HG03571 (cell line): ENCODE measurements around the gene C9orf50.
"Not testable (repeated sequence)": the region's sequence is repeated elsewhere in the genome, so short reads cannot be mapped to it uniquely, and the experiment has no call there.

ENCODE experiments used
- ATAC-seq: cut with Tn5 transposase; IDR thresholded peaks from one replicate; pipeline ENCODE4 v1.9.1; 2021; ENCODE audit not compliant: unreplicated experiment

Gene C9orf50

DNA sequence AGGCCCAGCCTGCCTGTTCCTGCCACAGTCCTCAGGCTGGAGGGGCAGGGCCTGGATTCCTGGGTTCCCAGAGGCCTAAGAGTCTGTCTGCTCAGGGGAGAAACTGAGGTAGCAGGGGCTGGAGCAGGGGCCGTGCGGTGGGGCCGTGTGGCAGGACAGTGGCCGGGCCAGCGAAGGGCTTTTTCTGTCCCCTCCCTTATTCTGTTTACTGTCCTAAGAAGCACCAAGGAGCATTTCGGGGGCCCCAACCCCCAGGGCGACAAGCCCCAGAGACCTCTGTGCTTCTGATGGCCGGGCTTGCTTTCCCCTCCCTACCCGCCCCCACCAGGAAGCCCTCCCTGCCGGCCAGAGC is 27.8 kb upstream of the C9orf50 start:
- ATAC-seq, result no peak

DNA sequence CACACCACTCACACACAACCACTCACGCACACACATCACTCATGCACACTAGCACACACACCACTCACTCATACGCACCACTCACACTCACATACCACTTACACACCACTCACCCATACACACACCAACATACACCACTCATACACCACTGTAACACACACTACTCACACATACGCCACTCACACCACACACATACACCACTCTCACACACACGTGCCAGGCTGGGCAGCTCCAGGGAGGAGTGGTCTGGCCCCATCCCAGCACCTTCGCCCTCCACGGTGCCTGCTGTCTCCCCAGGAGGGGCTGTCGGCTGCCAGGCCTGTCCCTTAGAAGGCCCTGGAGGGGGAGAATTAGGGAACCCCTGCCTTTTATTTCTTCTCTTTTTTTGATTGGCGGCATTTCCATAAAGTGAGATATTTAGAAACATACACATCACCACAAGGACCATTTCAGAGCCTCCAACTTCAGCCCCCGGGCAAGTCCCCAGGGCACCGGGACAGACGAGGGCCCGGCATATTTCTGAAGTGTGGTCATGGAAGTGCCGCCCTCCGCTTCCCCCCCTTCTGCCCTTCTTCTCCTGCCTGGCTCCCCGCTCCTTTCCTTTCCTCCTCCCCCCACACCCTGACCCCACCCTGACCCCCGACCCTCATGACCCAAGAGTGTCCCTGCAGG is 27.3 kb upstream of the C9orf50 start:
- no peak for ATAC-seq

DNA sequence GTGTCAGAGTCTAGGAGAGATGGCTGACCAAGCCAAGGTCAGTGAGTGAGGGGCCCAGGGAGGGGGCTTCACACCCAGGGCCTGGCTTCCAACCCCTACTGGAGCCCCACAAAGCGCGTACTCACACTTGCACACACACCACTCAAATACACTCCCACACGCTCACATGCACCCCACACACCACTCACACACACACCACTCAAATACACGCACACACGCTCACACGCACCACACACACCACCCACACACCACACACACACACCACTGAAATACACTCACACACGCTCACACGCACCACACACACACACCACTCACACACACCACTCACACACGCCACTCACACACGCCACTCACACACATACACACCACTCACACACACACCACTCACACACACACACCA is 26.7 kb upstream of the C9orf50 start:
- ATAC-seq, result no peak

DNA sequence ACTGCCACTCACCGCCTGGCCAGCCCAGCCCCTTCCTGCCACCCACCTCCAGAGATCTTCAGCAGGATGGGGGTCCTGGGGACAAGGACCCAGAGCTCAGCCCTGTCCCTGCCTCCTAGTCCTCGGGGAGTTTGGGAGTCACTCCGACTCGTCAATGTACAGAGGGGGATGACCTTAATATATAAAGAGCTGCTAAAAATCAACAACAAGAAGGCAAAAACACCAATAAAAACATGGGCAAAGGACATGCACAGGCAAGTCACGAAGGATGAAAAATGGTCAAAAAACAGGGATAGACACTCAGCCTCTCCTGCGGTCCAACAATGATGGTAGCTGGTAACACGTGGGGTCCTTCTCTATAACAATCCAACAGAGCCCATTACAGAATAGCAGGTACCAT is 25.8 kb upstream of the C9orf50 start:
- ATAC-seq, result no peak

DNA sequence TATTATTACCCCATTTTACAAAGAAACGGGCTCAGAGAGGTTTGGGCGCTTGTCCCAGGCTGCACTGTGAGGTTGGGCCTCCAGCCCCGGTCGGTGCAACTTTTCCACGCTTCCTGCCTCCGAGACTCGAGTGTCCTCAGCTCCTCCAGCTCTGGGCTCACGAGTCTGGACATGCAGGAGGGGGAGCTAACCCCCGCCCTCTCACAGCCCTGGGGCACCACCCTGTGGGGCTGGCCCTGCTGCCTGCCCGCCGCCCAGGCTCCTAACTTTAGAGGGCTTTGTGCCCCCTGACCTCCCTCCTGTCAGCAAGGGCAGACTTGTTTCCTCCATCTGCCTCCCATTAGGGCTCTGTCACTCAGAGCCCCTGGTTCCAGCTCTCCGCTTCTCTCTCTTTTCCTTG is 25.4 kb upstream of the C9orf50 start:
- no peak for ATAC-seq

DNA sequence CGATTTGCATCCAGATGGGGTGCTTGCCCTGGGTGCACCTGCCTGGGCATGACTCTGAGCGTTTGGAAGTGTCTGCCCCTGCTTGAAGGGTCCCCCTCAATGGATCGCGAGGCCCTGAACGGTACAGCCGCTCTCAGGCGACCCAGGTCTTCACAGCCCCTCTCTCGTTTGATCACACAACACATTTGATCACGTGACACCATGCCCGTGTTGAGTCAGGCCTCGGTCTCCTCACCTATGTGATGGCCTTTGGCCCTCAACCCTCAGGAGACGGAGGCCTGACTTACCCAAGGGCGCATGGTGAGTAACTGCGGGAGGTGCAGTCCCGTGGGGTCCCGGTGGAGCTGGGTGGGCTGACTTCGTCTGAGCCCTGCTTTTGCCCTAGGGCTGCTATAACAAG is 24.0 kb upstream of the C9orf50 start:
- ATAC-seq, result no peak

DNA sequence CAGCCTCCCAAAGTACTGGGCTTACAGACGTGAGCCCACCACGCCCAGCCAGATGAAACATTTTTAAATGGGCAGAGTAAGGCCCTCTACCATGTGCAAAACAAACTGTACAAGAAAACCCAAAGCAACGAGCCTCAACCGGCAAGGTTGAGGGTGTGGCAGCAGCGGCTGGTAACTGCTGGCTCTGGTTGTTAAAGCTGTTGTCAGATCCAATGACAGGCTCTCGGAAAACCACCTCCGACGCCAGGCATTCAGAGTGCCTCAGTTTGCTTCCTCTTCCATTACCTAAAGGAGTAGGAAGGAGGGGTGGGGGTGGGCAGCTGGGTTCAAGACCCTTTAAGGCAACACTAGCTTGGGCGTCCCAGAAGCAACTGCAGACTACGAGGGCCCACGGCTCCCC is 23.5 kb upstream of the C9orf50 start:
- no peak for ATAC-seq

DNA sequence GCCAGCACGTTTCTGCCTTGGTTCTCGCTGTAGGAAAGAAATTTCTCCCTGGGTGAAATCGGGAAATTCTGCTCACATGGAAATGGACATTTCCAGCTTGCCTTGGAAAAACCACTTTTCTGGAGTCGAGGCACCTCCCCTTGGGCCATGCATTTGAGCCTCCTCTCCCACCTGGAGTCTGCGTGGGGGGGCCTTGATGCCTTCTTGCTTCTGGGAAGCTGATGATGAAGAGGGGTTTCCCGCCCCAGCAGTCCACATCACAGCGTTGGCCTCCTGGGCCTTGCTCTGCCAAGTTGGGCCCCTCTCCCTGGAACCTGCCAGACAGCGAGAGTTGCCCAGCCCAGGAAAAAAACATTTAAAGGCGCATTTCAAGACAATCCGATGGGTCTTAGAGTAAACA is 22.8 kb upstream of the C9orf50 start:
- no peak for ATAC-seq

DNA sequence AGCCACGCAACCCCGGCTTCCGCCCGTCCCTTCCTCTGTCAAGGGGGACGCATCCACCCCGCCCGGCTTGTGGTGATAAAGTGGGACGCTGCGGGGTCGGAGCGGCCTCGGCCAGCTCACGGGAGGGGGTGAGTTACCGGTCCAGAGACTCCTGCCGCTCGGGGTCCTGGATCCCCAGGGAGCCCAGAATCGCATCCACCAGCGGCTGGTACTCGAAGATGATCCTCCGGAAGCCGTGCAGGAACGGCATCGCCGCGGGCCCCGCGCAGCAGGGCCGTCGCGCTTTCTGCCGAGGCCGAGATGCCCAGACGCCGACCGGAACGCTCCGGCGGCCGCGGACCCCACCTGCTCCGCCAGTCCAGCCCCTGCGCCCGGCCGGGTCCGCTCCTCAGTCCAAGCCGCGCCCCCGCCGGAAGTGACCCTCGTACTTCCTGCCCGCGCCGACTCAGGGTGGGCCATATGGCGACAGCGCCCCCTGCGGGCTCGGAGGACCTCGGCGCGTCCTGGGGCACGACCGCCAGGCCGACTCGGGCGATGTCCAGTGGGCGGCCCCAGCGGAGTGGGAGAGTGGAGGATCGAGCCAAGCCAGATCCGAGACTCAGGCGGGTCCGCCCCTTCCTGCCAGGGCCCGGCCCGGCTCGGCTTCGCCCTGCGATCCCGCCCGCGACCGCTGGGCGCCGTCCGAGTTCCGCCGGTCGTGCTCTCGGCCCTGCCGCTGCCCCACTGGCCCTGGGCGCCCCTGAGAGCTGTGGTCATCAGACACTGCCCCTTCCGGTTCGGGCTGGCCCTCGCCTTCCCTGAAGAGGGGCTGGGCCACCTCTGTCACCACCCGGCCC is 21.1 kb upstream of the C9orf50 start, which contains the start of gene ASB6:
Gene ASB6, minus strand, starts transcription at position 402 of the 836 bp plus-strand sequence. Its CDS starts 152 bp downstream, at position 250.
- ATAC-seq, result peak; percentile 71

DNA sequence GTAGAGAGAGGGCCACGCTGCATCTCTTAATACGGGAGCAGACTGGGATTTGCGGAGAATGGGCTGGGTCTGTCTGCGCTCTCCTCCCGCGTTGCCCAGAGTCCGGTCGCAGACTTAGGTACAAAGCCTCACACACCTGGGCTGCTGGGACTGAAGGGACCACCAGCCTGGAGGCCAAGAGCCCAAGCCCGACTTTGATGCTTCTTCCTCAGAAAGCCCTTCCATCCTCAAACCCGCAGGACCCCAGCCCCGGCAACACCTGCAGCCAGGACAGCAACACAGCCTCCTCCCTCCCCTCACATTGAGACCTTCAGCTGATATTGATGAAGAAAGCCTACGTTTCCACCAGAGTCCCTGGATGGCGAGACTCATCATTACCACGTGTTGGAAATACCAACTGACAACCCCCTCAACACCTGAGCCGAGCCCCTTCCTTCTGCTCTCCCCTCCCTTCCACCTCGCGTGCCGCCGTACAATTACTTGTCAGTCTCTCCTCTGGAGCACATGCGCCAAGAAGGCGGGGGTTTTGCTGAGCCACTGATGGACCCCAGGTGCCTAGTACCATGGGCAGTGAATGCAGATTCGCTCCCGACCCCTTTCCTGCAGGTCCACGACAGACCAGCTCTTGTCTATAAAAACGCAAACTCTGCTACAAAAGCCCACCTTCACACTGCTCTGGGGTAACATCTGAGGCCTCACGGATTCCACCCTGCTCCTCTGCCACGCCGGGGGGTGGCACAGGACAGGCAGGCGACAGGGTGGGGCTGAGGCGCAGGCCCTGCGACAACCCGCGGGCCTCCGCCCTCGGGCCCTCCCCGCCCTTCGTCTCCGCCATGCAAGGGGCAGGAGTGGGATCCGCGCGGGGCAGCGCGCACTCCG is 20.2 kb upstream of the C9orf50 start:
- ATAC-seq, result no peak

DNA sequence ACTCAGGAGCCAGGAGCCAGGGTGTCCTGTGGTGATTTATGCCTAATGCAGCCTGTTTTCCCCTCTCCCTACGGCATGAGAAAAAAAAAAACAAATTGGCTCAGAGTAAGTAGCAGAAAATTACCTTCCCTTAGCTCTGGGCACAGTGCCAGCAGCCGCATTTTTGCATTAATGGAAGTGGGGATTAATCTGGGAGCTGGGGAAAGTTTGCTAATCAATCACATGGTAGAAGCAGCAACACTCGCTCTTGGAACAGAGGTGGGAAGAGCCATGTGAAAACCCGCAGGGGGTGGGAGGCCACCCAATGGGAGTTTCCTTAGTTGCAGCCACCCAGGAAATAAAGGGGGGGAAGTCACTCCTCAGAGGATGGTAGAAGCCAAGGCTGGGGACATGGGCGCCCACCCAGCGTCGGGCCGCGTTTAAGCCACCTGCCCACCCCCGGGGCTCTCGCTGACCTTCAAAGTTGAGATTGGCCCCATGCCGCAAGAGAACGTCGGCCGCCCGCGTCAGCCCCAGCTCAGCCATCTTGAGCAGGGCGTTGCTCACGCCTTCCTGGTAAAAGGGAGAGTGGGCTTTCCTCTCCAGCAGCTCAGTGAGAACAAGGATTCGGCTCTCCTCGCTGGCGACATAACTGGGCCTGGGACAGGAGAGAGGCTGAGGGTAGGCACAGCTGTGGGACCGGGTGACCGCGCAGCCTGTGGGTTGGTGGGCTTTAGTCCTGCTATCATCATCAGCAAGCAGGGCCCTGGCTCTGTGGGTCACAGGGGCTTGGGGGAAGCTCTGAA is 19.4 kb upstream of the C9orf50 start:
- ATAC-seq, result no peak

DNA sequence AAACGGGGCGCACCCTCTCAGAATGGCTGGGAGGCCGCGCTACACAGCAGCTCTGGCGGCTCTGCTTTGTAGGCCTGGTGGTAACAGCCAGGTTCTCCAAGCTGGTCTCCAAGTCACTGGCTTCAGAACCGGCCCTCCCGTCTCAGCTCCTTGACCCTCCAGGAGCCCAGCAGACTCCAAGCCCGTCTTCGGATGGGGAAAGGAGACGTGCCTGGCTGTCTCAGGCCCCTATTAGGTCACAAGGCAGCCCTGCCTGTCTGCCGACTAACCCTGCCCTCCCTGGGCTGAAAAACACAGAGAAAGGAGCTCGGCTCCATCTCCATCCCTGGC is 18.8 kb upstream of the C9orf50 start:
- ATAC-seq, result no peak

DNA sequence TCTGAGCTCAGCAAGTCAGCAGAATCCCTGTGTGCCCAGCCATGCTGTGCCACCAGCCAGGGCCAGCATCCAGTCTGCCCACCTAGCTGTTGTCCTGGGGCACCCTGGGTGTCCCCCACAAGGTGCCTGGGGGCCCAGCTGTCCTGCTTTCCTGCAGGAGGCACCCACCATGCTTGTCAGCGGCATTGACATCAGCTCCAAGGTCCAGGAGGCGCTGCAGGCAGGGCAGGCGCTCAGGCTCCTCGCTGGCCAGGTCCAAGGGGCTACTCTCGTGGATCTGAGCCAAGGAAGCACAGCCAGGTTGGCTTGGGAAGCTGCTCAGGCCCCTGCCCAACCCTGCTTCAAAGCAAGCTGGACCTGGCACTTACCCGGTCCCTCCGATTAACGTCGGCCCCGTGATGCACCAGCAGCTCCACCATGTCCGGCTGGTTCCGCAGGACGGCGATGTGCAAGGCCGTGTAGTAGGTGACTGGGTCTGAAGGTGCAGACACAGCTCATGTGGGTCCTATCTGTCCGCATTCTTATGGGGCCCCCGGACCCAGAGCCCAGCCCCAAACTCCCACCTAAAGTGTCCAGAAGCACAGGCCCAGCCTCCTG is 18.2 kb upstream of the C9orf50 start:
- ATAC-seq, result no peak

DNA sequence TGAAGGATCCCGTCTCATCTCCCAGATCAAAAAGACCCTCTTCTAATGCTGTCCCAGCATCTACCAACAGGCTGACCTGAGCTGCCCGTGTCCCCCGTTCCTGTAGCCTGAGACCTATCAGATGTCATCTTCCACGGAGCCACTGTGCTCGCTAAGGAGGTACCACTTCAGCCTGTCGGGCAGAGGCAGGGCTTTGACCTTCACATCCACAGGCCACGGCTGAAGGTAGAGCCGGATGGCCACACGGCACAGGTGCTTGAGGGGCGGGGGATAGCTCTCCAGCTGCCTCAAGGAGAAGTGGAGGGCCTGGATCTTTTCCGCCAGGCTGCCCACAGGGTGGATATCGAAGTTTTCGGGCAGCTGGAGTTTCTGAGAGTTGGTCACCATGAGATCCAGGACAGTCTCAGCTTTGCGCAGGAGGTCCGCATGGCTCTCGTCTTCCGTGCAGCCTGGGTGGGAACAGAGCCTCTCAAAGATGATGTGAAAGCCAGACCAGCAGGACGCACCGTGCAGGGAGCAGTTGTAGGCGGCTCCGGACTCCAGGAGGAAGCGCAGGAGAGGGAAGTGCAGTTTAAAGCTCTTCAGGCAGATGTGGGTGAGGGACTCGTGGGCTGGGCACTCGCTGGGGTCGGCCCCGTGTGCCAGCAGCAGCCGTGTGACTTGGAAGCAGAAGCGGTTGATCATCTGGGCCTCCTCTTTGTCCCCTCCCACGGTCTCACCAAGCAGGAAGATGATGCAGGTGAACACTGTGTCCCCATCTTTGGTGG is 17.0 kb upstream of the C9orf50 start:
- ATAC-seq, result no peak

DNA sequence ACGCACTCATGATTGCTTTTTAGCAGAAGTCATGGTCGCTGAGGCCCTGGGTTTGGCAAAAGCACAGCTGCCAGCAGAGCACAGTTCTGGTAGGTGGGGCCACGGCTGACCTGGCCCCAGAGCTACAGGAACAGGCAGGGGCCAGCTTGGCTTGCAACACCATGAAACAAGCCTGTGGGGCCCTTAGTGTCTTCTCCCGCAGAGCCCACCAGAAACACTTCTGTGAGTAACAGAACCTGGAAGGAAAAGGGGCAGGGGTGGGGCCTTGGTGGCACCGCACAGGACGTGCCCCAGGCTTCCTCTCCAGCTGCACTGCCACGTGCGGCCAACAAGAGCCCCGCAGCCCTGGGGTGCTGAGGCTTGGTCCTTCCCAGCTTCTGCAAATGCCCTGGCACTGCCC is 16.2 kb upstream of the C9orf50 start:
- ATAC-seq, result no peak

DNA sequence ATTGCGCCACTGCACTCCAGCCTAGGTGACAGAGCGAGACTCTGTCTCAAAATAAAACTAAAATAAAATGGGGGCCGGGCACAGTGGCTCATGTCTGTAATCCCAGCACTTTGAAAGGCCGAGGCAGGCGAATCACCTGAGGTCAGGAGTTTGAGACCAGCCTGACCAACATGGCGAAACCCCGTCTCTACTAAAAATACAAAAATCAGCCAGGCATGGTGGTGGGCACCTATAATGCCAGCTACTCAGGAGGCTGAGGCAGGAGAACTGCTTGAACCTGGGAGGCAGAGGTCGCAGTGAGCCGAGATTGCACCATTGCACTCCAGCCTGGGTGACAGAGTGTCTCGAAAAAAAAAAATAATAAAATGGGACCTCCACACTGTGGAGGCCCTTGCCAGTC is 15.4 kb upstream of the C9orf50 start:
- ATAC-seq, result not testable (repeated sequence)

DNA sequence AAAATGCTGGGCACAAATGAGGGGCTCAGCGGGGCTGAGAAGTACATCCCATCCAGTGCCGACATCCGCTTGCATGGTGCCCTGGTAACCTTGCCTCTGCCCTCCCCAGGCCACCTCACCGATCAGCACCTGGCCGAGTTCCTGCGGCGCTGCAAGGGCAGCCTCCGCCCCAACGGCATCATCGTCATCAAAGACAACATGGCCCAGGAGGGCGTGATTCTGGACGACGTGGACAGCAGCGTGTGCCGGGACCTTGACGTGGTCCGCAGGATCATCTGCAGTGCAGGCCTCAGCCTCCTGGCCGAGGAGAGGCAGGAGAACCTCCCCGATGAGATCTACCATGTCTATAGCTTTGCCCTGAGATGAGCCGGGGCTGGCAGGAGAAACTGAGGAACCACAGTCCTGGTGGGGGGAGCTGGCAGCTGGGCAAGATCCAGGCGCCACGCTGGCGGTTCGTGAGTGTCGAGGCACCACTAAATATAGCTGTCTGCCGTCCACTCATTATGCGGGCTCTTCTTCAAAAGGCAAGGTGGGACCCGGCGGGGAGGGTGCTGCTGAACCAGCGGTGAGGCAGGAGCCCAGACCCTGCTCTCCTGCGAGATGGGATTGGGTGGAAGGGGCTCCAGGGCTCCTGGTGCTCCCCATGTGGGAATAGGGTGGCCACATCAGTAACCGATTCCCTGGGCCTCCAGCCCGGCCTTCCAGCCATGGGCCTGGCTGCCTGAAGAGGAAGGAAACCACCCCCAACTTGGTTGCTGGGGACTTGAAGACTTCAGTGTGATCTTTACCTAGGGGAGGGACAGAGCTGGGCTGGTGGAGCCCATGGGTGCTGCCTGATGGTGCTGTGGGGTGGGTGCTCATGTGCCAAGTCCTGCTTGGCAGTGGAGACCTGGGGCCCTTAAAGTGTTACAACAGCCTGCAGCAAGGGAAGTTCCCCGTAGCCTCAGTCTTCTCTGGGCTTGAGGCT is 14.5 kb upstream of the C9orf50 start:
- no peak for ATAC-seq

DNA sequence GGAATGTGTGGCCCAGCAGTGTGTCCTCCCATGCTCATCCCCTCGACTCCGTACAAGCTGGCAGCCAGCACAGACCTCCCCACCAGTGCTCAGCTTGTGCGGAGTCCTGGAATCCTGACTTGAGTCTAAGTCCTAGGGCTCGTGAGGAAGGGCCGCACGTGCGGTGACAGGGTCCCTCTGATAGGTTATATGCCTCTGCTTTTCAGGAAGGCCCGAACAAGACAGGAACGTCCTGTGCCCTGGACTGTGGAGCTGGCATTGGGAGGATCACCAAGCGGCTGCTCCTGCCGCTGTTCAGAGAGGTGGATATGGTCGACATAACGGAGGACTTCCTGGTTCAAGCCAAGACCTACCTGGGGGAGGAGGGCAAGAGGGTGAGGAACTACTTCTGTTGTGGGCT is 12.9 kb upstream of the C9orf50 start:
- ATAC-seq, result no peak

DNA sequence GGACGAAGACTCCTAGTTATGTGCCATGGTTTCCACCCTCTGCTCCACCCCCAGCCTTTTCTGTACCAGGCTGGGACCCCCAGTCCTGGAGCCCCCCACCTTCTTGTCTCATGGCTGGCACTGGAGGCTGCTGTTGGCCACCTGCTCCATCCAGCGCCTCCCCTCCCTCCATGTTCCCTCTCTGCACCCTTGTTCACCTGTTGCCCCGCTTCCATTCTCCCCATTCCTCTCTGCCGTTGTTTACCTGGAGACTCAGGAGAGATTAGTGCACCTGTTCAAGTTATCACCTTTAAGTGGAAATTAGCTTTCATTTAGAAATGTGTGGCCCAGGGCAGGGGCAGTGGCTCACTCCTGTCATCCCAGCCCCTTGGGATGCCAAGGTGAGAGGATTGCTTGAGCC is 12.3 kb upstream of the C9orf50 start:
- no peak for ATAC-seq
